IMR-90 (cell line): ENCODE results near the gene MEGF11. TPM values are rescaled to one million over a fixed set of nuclear protein-coding genes. Genes with fewer than 3 reads are reported as not detected.

Source experiments
- ATAC-seq: fragments of 200-7000 bp; cut with Tn5 transposase; 2 replicates; pipeline ENCODE4 v1.9.1; 2020; ENCODE audit warnings: low read depth, mild to moderate bottlenecking, moderate library complexity
- BruUV-seq: library from RNA; stranded (reverse); fragments of 400-500 nt; replicated peaks from 2 replicates; lab custom pipeline; 2021; lab: Mats Ljungman, UMichigan
- CTCF ChIA-PET: fragments of 300-600 bp; formaldehyde crosslinking; extraction: SDS; loops from one replicate; lab custom pipeline; 2021; ENCODE audit warnings: antibody characterized with exemption; lab: Yijun Ruan, JAX
- POLR2A ChIA-PET: fragments of 300-600 bp; sonication (Branson Sonifier 250); formaldehyde crosslinking; loops from one replicate; lab custom pipeline; 2022; ENCODE audit warnings: antibody characterized with exemption; ENCODE audit not compliant: unreplicated experiment; lab: Charles Lee
- DNase-seq: peaks from one replicate; pipeline ENCODE4 v3.0.0; 2013
- H2AFZ ChIP-seq: replicated peaks from 2 replicates; pipeline ENCODE3; 2013; ENCODE audit warnings: low read length, mild to moderate bottlenecking; ENCODE audit not compliant: poor library complexity
- H2AK5ac ChIP-seq: 2 replicates; pipeline ENCODE4 v1.6.1; 2013; ENCODE audit warnings: low read depth, low read length, inconsistent platforms
- H2AK9ac ChIP-seq: replicated peaks from 2 replicates; pipeline ENCODE3; 2013; ENCODE audit warnings: mild to moderate bottlenecking, low read depth, low read length, moderate library complexity; ENCODE audit not compliant: poor library complexity
- H2BK120ac ChIP-seq: 2 replicates; pipeline ENCODE4 v1.6.1; 2013; ENCODE audit warnings: low read depth, low read length, inconsistent platforms
- H2BK15ac ChIP-seq: 3 replicates; pipeline ENCODE4 v1.6.1; 2013; ENCODE audit warnings: low read depth, low read length, inconsistent platforms
- H2BK20ac ChIP-seq: 2 replicates; pipeline ENCODE4 v1.6.1; 2013; ENCODE audit warnings: low read depth, mild to moderate bottlenecking, inconsistent platforms, low read length, moderate library complexity
- H2BK5ac ChIP-seq: 2 replicates; pipeline ENCODE4 v1.6.1; 2013; ENCODE audit warnings: mild to moderate bottlenecking, low read depth, low read length, inconsistent platforms; ENCODE audit not compliant: poor library complexity, severe bottlenecking
- H3K14ac ChIP-seq: replicated peaks from 2 replicates; pipeline ENCODE4 v1.6.1; 2013; ENCODE audit warnings: low read depth, low read length, inconsistent platforms
- H3K18ac ChIP-seq: 2 replicates; pipeline ENCODE4 v1.6.1; 2013; ENCODE audit warnings: low read depth, low read length, control low read depth
- H3K23ac ChIP-seq: 2 replicates; pipeline ENCODE4 v1.6.1; 2013; ENCODE audit warnings: low read depth, low read length, inconsistent platforms
- H3K27ac ChIP-seq: 2 replicates; pipeline ENCODE4 v1.5.1; 2013; ENCODE audit warnings: mild to moderate bottlenecking, control low read depth, low read length; ENCODE audit not compliant: insufficient read depth
- H3K27me3 ChIP-seq: 2 replicates; pipeline ENCODE4 v1.6.1; 2013; ENCODE audit warnings: low read length; ENCODE audit not compliant: control insufficient read depth, insufficient read depth
- H3K36me3 ChIP-seq: 2 replicates; pipeline ENCODE4 v1.6.1; 2013; ENCODE audit warnings: low read length, mixed read lengths; ENCODE audit not compliant: control insufficient read depth, insufficient read depth
- H3K4ac ChIP-seq: 2 replicates; pipeline ENCODE4 v1.6.1; 2013; ENCODE audit warnings: low read depth, low read length, inconsistent platforms
- H3K4me1 ChIP-seq: 2 replicates; pipeline ENCODE4 v1.6.1; 2013; ENCODE audit warnings: low read length, mixed read lengths; ENCODE audit not compliant: control insufficient read depth, insufficient read depth
- H3K4me2 ChIP-seq: 2 replicates; pipeline ENCODE4 v1.6.1; 2013; ENCODE audit warnings: low read depth, mild to moderate bottlenecking, control low read depth, low read length, moderate library complexity
- H3K4me3 ChIP-seq: 2 replicates; pipeline ENCODE4 v1.5.1; 2013; ENCODE audit warnings: low read depth, mild to moderate bottlenecking, control low read depth, low read length, moderate library complexity; ENCODE audit not compliant: insufficient read depth
- H3K56ac ChIP-seq: 2 replicates; pipeline ENCODE4 v1.6.1; 2013; ENCODE audit warnings: low read length, inconsistent platforms; ENCODE audit not compliant: insufficient read depth; ENCODE audit errors: extremely low read depth
- H3K79me1 ChIP-seq, 2 experiments: 2 replicates each; pipeline ENCODE4 v1.6.1; 2013; ENCODE audit warnings: low read length in 2 of 2, inconsistent platforms in 1 of 2, low read depth in 1 of 2
- H3K9ac ChIP-seq: 2 replicates; pipeline ENCODE4 v1.6.1; 2013; ENCODE audit warnings: low read depth, low read length, control low read depth
- H3K9me1 ChIP-seq: 2 replicates; pipeline ENCODE4 v1.6.1; 2013; ENCODE audit warnings: low read length, inconsistent platforms; ENCODE audit not compliant: insufficient read depth
- H3K9me3 ChIP-seq: 2 replicates; pipeline ENCODE4 v1.6.1; 2013; ENCODE audit warnings: low read length; ENCODE audit not compliant: control insufficient read depth, insufficient read depth
- H4K20me1 ChIP-seq: 2 replicates; pipeline ENCODE4 v1.6.1; 2013; ENCODE audit warnings: low read length, inconsistent platforms; ENCODE audit not compliant: insufficient read depth
- H4K5ac ChIP-seq: 2 replicates; pipeline ENCODE4 v1.6.1; 2013; ENCODE audit warnings: mild to moderate bottlenecking, low read depth, low read length, control low read depth
- H4K8ac ChIP-seq, 2 experiments: 2 replicates each; pipeline ENCODE4 v1.6.1; 2013; ENCODE audit warnings: low read depth in 2 of 2, low read length in 2 of 2, control low read depth in 1 of 2, inconsistent platforms in 1 of 2
- H4K91ac ChIP-seq: 2 replicates; pipeline ENCODE4 v1.6.1; 2013; ENCODE audit warnings: low read depth, low read length, inconsistent platforms; ENCODE audit not compliant: insufficient read depth
- BHLHE40 ChIP-seq: fragments of 150-350 bp; IDR thresholded peaks from 2 replicates; pipeline ENCODE4 v1.6.1; 2016; ENCODE audit warnings: mild to moderate bottlenecking, low read depth, low read length
- CEBPB ChIP-seq: IDR thresholded peaks from 2 replicates; pipeline ENCODE4 v1.6.1; 2012; ENCODE audit warnings: low read depth, low read length, improper control_type of control experiment
- CHD1 ChIP-seq: IDR thresholded peaks from 2 replicates; pipeline ENCODE4 v1.6.1; 2012; ENCODE audit warnings: low read depth, low read length, improper control_type of control experiment
- FOS ChIP-seq: fragments of 150-350 bp; IDR thresholded peaks from 2 replicates; pipeline ENCODE4 v1.6.1; 2016; ENCODE audit warnings: low read depth, low read length
- MAFK ChIP-seq: IDR thresholded peaks from 2 replicates; pipeline ENCODE4 v1.6.1; 2012; ENCODE audit warnings: low read depth, low read length, improper control_type of control experiment
- MAZ ChIP-seq: IDR thresholded peaks from 2 replicates; pipeline ENCODE4 v1.6.1; 2012; ENCODE audit warnings: low read depth, mild to moderate bottlenecking, low read length, improper control_type of control experiment, moderate library complexity, borderline replicate concordance
- MXI1 ChIP-seq: IDR thresholded peaks from 2 replicates; pipeline ENCODE4 v1.6.1; 2012; ENCODE audit warnings: low read depth, mild to moderate bottlenecking, low read length, moderate library complexity, borderline replicate concordance
- NFE2L2 ChIP-seq: fragments of 150-350 bp; IDR thresholded peaks from 2 replicates; pipeline ENCODE4 v1.6.1; 2016; ENCODE audit warnings: low read depth, mild to moderate bottlenecking, low read length
- POLR2A ChIP-seq: IDR thresholded peaks from 2 replicates; pipeline ENCODE4 v1.6.1; 2012; ENCODE audit warnings: mild to moderate bottlenecking, low read depth, low read length
- RAD21 ChIP-seq: IDR thresholded peaks from 2 replicates; pipeline ENCODE4 v1.6.1; 2012; ENCODE audit warnings: low read length, improper control_type of control experiment
- RCOR1 ChIP-seq: IDR thresholded peaks from 2 replicates; pipeline ENCODE4 v1.6.1; 2012; ENCODE audit warnings: mild to moderate bottlenecking, low read length, improper control_type of control experiment; ENCODE audit not compliant: insufficient replicate concordance
- RFX5 ChIP-seq: IDR thresholded peaks from 2 replicates; pipeline ENCODE4 v1.8.0; 2012; ENCODE audit warnings: low read depth, mild to moderate bottlenecking, low read length, moderate library complexity
- SMC3 ChIP-seq: fragments of 150-350 bp; IDR thresholded peaks from 2 replicates; pipeline ENCODE4 v1.6.1; 2016; ENCODE audit warnings: low read depth, mild to moderate bottlenecking, antibody characterized with exemption, low read length, moderate library complexity
- WGBS, 2 experiments: methylation state at CpG; one replicate each; pipeline versions ENCODE4 v1.1.5 to v1.1.7; 2013; ENCODE audit warnings: missing lambda C conversion rate in 2 of 2; ENCODE audit not compliant: insufficient read length in 1 of 2; ENCODE audit errors: extremely low coverage in 2 of 2; 5-methylcytosine and 5-hydroxymethylcytosine counted together
- dilution Hi-C: fragments of 300-500 bp; cut with HindIII; formaldehyde crosslinking; loops from one replicate; pipeline ENCODE4 v1.14.3; 2018; ENCODE audit warnings: low sequenced_read_pairs; ENCODE audit not compliant: unreplicated experiment
- in situ Hi-C: fragments of 300-500 bp; cut with MboI; formaldehyde crosslinking; loops from 3 replicates; pipeline ENCODE4 v1.14.3; 2019; ENCODE audit warnings: low sequenced_read_pairs, inconsistent platforms, mixed read lengths
- intact Hi-C: fragments of 100-400 bp; cut with micrococcal nuclease; formaldehyde crosslinking; loops from 2 replicates; pipeline ENCODE4 v1.10.0; 2022
- polyA plus RNA-seq, 3 experiments: library from polyadenylated mRNA; depleted of rRNA; stranded (reverse); fragments of >200 nt; gene quantifications; 2 replicates each; pipeline ENCODE4 v1.2.3, GENCODE V29; 2012; ENCODE audit warnings: low replicate concordance in 1 of 3
- total RNA-seq: library from RNA; depleted of rRNA; stranded (reverse); fragments of >200 nt; gene quantifications from 2 replicates; pipeline ENCODE4 v1.2.3, GENCODE V29; 2012
- TF ChIP-seq, protein P1 (sequence below): fragments of 150-350 bp; IDR thresholded peaks from 2 replicates; pipeline ENCODE4 v1.6.1; 2017; ENCODE audit warnings: mild to moderate bottlenecking, antibody characterized with exemption, low read length, low read depth
- TF ChIP-seq, protein P2 (sequence below): conservative IDR thresholded peaks from 2 replicates; pipeline ENCODE4 v1.5.1; 2012; ENCODE audit warnings: mild to moderate bottlenecking, low read depth, low read length, improper control_type of control experiment
- TF ChIP-seq, protein P3 (sequence below): fragments of 150-350 bp; IDR thresholded peaks from 2 replicates; pipeline ENCODE4 v1.6.1; 2016; ENCODE audit warnings: low read depth, mild to moderate bottlenecking, low read length, moderate library complexity, borderline replicate concordance

Gene MEGF11
- total and polyA plus RNA-seq, 2 of the 4 experiments (the other 2 are of a cell fraction), result not detected

DNA sequence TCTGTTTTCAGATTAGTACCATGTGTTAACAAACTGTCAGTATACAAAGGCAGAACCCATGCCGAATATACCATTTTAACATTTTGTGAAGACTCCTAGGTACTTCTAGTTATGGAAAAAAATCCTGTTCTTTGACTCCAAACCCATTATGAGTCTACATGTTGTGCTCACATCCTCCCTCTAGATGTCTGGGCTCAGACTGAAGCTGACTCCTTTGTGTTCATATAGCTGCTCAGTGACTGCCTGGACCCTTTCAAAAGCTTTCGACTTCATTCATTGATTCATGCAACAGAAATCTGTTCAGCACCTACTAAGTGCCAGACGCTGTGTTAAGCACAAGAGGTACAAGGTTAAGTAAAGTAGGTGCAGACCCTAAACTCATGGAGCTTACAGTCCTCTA is 60.5 kb downstream of the MEGF11 start:
- H4K5ac ChIP-seq, result no peak overlapping the region
- H2BK15ac ChIP-seq, result no peak overlapping the region
- no peak overlapping the region for H3K27ac ChIP-seq
- H2AFZ ChIP-seq, result no peak overlapping the region
- dilution Hi-C loops, result no loop called here
- H2AK5ac ChIP-seq, result no peak overlapping the region
- H2BK20ac ChIP-seq, result no peak overlapping the region
- no peaks in the 10 kb centered on the region for H3K4me1 ChIP-seq
- POLR2A ChIA-PET, result no interaction called here
- H3K4me2 ChIP-seq, result no peak overlapping the region
- H2AK9ac ChIP-seq, result no peak overlapping the region
- H2BK120ac ChIP-seq, result no peak overlapping the region
- H2BK5ac ChIP-seq, result no peak overlapping the region
- in situ Hi-C loops, result no loop called here
- H3K9ac ChIP-seq, result no peak overlapping the region
- no peaks in the 10 kb centered on the region for H3K36me3 ChIP-seq
- H3K18ac ChIP-seq, result no peak overlapping the region
- intact Hi-C loops, result no loop called here
- no CpG with 5 or more reads among the region's 3 CpGs for WGBS, 2 experiments
- BruUV-seq, result no TSS peak
- H4K20me1 ChIP-seq, result no peaks in the 10 kb centered on the region
- no peaks in the 10 kb centered on the region for H3K9me3 ChIP-seq
- TF ChIP-seq POLR2A (no peak), SMC3 (no peak), NFE2L2 (no peak), FOS (no peak), CEBPB (no peak), MAZ (no peak), RAD21 (no peak), RFX5 (no peak), MXI1 (no peak), CHD1 (no peak), RCOR1 (no peak), BHLHE40 (no peak), MAFK (no peak)
- TF ChIP-seq, protein P1, sequence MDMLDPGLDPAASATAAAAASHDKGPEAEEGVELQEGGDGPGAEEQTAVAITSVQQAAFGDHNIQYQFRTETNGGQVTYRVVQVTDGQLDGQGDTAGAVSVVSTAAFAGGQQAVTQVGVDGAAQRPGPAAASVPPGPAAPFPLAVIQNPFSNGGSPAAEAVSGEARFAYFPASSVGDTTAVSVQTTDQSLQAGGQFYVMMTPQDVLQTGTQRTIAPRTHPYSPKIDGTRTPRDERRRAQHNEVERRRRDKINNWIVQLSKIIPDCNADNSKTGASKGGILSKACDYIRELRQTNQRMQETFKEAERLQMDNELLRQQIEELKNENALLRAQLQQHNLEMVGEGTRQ, result no peak
- TF ChIP-seq, protein P2, sequence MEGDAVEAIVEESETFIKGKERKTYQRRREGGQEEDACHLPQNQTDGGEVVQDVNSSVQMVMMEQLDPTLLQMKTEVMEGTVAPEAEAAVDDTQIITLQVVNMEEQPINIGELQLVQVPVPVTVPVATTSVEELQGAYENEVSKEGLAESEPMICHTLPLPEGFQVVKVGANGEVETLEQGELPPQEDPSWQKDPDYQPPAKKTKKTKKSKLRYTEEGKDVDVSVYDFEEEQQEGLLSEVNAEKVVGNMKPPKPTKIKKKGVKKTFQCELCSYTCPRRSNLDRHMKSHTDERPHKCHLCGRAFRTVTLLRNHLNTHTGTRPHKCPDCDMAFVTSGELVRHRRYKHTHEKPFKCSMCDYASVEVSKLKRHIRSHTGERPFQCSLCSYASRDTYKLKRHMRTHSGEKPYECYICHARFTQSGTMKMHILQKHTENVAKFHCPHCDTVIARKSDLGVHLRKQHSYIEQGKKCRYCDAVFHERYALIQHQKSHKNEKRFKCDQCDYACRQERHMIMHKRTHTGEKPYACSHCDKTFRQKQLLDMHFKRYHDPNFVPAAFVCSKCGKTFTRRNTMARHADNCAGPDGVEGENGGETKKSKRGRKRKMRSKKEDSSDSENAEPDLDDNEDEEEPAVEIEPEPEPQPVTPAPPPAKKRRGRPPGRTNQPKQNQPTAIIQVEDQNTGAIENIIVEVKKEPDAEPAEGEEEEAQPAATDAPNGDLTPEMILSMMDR, result no peak
- TF ChIP-seq, protein P3, sequence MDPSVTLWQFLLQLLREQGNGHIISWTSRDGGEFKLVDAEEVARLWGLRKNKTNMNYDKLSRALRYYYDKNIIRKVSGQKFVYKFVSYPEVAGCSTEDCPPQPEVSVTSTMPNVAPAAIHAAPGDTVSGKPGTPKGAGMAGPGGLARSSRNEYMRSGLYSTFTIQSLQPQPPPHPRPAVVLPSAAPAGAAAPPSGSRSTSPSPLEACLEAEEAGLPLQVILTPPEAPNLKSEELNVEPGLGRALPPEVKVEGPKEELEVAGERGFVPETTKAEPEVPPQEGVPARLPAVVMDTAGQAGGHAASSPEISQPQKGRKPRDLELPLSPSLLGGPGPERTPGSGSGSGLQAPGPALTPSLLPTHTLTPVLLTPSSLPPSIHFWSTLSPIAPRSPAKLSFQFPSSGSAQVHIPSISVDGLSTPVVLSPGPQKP, result no peak
- H3K79me1 ChIP-seq, result no peaks in the 10 kb centered on the region
- H3K9me1 ChIP-seq, result no peaks in the 10 kb centered on the region
- ATAC-seq (no peak), DNase-seq (peak; percentile 5)
- no peak overlapping the region for H3K23ac ChIP-seq
- H3K56ac ChIP-seq, result no peak overlapping the region
- CTCF ChIA-PET, result no interaction called here
- H3K4ac ChIP-seq, result no peak overlapping the region
- H3K14ac ChIP-seq, result no peak overlapping the region
- H3K27me3 ChIP-seq, result peaks cover 10% of the 10 kb centered on the region
- H4K91ac ChIP-seq, result no peak overlapping the region
- no peak overlapping the region for H4K8ac ChIP-seq
- H3K4me3 ChIP-seq, result no peak overlapping the region
